Myocyte (in vitro differentiated cells): Measurements from ENCODE around the gene EZH1. TPM values are rescaled to one million over a fixed set of nuclear protein-coding genes. Genes with fewer than 3 reads are reported as not detected.
A peak's percentile ranks its signal among the peaks of the same experiment; 100 is the strongest.

ENCODE experiments used
- DNase-seq: peaks from one replicate; pipeline ENCODE4 v3.0.0-alpha.2; 2012; ENCODE audit warnings: low read depth
- total RNA-seq: library from RNA; depleted of rRNA; stranded (reverse); fragments of >200 nt; gene quantifications from 2 replicates; pipeline ENCODE4 v1.2.3, GENCODE V29; 2014

The EZH1 gene
- total RNA-seq, 1 donor from 2014 or later, result 24.6 TPM

DNA sequence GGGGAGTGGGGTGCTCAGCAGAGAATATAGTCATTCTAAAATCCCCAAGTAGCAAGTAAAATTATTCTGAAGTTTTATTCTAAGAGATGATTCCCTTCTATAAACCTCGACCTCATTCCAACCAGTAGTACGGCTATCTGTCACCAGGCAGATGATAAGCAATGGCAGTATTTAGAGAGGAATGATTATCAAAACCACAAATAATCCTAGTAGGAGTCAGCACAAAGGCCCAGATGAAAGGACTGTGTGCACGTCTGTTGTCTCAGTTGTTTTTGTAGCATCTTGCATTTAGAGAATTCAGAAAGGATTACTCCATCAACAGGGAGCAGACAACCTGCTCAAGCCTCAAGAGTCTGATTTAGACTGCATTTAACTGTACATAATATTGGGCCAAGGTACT lies 21.2 kb downstream of the EZH1 start:
- no peak for DNase-seq

DNA sequence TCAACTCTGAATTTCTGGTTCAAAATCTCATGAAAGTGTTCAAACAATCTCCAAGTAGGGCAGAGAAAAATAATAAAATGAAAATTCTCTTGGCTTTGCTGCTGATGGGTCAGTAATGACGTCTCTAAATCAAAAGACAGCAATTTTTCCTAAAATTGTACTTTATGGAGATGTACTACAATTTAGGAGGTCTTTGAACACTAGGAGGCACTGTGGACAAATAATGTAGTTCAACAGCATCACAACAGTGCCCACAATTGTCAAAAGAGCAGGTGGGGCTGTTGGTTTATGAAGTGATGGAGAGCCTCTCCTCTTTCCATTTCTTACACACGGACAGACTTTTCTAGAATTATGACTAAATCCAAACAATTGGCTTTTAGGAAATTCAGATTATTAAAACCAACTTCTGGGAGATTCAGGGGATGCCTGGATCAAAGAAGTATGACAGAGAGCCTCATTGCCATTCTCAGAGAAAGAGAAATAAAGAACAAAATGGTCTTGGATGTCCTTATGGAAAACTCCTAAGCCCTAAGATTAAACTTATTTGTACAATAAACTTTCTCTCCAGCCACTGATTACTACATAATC lies 23.8 kb downstream of the EZH1 start:
- peak; percentile 80 for DNase-seq

DNA sequence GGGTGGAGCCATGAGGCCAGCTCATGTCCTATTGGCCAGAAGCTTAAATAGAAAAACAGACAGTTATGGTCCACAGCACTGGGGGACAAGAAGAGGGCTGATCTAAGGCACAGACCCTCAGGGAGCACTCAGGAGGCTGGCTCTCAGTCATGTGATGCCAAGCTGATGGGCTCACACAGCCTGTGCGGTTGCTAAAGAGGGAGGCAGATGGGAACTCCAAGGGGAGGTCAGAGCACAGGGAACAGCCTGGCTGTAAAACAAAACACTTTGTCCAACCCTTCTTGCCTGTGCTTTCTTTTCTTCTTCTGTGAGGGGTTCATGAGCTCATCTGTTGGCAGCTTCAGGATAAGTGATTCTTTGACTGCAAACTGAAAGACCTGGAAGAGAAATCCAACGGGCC lies 35.3 kb downstream of the EZH1 start:
- no peak for DNase-seq

DNA sequence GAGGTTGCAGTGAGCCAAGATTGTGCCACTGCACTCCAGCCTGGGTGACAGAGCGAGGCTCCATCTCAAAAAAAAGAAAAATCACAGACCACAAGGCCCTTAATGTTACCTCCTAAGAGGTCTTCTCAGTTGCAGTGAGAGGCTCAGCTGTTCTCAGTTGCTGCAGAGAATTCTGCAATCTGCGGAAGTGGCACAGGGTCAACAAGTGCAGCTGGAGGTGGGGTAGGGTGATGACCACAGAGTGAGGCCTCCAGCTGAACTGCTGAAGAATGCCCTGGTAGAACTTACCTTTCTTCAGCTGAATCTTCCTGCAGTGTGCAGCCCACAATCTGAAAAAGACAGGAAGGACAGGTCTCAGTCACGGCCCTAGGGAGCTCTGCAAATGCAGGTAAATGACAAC lies 36.3 kb downstream of the EZH1 start:
- peak; percentile 15 for DNase-seq

DNA sequence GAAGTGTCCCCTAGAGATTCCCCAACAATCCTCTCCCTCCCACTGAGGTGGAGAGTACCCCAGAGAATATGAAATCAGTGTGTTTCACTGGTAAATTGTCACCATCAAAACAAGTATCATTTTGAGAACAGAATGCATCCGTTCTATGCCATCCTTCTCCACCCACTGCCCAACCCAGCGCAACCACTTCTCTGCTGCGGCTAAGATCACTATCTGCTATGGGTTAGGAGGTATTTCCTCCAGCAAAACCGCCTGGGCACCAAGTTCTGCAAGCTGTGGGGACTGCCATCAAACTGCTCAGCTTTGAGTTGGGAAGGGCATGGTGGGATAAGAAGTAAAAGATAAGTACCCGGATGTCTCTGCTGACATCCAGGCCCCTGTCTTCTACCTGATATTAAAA lies 38.1 kb downstream of the EZH1 start:
- no peak for DNase-seq

DNA sequence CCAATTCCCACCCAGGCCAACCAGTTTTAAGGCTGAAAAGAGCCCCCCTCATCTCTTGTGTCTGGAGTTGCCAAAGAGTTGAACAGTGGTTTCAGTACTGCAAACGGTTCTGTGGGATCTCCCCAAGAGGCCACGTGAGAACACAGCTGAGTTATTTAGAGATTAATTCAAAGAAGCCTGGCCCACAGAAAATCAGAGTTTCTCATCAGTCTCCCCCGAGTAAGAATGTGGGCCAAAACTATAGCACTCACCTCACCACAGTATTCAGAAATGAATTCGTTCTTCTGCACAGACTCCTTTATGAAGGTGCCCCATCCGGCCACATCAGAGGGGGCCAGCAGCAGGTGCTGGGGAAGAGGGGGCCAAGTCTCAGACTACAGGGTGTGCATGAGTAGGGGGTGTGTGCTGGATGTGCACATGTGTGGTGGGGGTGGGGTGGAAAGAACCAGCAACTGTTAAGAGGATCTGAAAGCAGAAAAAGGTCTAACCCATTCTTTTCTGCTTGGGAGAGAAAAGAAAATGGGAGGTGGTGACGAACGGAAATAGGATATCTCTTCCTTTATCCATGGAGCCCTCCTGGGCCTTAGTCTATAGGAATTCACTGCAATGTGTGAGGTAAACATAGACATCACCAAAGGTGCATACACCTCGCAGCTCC lies 39.9 kb downstream of the EZH1 start:
- DNase-seq, result no peak

DNA sequence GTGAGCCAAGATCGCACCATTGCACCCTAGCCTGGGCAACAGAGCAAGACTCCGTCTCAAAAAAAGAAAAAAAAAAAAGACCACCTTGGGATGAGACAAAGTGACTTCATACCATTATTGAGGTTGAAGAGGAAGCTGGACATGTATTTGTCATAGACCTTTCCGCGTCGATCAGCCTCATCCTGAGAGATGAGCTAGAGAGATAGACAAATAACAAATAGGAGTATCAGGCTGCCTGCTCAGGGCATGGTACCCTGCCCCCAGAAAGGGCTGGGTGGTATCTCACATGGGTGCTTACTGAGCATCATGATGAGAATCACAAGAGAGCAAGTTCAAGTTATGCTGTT lies 40.4 kb downstream of the EZH1 start:
- DNase-seq, result no peak

DNA sequence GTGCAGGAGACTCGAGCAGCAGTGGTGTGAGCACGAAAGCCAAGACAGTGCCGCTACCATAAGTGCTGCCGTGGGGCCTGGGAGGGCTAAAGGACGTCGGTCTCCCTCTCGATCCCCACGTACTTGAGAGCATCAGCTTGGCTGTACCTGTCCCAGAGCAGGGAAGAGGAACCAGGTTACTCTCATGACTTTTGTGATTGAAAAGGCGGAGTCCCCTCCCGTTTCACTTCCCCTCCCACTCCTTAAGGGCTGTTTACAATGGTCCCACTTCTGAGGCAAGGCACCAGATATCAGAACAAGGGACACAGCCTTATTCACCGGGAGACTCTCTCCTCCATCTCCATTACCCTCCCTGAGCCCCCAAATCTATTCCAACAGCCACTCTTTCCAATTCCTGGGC lies 42.4 kb downstream of the EZH1 start:
- no peak for DNase-seq

DNA sequence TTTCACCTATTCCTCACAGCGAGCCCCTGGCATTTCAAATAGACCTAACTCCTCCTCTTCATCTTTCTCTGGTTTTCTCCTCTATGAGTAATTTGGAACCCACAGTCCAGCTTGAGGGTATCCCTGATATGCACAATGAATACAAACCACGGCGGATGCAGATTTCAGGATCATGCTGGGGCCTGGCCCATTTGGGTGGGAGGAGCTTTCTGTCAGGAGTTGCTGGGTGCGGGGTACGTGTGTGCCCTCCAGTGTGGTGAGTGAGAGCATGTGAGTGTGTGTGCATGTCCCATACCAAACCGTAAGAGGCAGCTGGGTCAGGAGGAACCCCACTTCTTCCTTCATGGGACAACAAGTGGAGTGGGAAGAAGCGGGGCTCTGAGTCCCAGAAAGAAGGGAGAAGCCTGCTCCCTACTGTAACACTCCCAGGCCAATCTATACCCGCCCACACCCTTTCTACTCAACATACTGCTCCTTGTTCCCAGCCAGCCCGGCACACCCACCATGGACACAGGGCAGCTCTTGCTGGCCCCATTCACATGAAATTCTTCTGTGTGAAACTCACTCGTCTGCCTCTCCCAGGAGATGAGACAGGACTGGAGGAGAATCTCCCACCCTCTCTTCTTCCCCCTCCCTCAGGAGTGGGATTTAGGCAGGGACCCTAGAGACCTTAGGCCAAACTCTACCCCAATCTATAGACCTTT lies 44.1 kb downstream of the EZH1 start:
- no peak for DNase-seq

DNA sequence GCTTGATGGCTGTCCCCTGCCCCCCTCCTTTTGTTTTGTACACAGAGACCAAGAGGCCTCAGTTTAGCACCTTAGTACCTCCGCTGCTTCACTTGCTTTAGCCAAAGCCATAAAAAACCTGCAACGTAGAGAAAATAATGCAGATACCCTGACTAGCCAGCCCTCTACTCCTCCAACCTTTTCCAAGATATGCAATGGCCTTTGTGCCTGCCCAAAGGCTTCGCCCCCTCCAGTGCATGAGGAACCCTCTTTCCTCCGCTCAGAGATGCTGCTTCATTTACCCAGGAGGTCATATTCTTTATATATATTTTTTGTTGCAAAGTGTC lies 45.5 kb downstream of the EZH1 start:
- no peak for DNase-seq

DNA sequence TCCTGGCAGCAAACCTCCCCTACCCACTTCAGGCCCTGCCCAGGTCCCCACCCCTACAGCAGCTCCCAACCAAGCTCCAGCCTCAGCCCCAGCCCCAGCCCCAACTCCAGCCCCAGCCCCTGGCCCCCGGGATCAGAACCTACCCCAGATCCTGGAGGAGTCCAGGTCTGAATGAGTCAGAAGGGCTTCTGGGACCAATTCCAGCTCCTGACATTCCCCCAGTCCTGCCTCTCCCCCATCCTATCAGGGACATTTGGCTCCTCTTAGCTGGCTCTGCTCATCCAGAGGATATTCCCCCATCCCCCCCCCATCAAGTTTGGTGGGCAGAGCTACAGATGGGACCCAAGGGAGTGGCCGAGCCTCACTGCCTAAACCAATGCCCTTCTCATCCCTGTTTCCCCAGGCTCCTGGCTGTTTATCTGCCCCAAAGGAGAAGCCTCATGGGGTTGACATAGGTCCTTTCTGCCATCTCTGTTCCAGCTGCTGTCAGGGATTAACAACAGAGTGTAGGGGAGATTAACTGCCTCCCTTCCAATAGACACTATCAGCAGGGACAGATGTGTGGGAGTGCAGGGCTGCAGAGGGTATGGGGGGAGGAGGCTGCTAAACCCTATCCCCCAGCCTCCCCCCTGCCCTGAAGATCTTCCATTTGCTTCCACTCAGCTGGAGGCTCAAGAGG lies 46.0 kb downstream of the EZH1 start:
- peak; percentile 47 for DNase-seq

DNA sequence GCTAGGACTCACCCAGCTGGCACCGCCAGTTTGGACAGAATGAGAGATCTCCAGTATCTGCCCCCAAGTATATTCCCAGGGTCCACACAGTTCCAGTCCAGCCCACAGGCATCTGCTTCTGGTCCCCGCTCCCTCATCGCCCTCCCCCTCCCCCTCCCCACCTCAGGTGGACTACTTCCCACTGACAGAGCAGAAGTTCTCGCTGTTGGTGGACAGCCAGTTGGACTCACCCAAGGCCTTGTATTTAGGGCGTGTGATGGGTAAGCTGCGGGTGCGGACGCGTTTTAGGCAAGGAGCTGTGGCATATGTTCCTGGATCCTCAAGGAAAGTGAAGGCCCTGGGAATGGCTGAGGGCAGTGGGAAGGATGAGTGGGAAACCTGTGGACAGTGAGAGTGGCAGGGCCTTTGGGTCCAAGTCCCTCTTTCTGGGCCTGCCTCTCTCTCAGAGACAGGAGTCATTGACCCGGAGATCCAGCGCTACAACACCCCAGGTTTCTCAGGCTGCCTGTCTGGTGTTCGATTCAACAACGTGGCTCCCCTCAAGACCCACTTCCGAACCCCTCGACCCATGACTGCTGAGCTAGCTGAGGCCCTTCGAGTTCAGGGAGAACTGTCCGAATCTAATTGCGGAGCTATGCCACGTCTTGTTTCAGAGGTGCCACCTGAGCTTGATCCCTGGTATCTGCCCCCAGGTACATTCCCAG lies 47.6 kb downstream of the EZH1 start:
- no peak for DNase-seq

DNA sequence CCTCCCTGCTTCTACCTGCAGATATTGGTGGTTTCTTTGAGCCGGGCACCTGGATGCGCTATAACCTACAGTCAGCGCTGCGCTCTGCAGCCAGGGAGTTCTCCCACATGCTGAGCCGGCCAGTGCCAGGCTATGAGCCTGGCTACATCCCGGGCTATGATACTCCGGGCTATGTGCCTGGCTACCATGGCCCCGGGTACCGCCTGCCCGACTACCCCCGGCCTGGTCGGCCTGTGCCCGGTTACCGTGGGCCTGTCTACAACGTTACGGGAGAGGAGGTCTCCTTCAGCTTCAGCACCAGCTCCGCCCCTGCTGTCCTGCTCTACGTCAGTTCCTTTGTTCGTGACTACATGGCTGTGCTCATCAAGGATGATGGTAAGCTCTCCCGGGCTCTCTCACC lies 49.3 kb downstream of the EZH1 start:
- no peak for DNase-seq

DNA sequence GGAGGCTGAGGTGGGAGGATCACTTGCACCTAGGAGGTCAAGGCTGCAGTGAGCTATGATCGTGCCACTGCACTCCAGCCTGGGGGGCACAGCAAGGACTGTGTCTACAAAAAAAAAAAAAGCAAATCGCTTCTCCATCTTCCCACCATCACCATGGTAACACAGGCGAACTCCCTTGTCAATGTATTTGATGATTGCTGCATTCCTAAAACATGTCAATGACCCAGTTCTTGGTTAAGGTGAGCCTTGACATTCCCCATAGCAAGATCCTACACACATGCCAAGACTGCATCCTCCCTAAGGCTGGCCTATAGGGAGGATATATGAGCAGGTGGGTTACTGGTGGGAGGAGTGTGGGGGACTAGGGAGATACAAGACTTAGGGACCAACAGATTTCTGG lies 50.3 kb downstream of the EZH1 start:
- DNase-seq, result no peak

DNA sequence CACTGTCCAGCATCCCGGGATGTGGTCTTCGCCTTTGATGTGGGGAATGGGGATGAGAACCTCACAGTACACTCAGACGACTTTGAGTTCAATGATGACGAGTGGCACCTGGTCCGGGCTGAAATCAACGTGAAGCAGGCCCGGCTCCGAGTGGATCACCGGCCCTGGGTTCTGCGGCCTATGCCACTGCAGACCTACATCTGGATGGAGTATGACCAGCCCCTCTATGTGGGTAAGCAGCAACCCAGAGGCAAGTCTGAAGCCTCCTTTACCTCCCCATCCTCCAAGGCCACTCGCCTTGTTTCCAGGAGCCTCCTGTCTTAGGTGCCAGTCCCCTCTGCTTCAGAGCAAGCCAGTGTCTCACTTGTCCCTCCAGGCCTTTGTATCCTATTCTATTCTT lies 52.4 kb downstream of the EZH1 start:
- DNase-seq, result no peak

DNA sequence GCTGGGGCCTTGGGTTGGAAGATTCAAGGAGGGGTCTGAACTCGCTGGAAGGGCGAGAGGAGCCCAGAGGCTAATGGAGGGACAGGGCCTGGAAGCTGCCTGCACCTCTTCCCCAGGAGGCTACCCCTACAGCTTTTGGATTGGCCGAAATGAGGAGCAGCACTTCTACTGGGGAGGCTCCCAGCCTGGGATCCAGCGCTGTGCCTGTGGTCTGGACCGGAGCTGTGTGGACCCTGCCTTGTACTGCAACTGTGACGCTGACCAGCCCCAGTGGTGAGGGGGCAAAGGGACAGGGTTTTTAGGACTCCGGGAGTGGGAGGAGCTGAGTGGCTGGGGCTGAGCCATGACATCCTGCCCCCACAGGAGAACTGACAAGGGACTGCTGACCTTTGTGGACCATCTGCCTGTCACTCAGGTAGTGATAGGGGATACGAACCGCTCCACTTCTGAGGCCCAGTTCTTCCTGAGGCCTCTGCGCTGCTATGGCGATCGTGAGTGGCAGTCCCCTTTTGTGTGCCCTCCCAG lies 53.8 kb downstream of the EZH1 start:
- DNase-seq, result no peak

DNA sequence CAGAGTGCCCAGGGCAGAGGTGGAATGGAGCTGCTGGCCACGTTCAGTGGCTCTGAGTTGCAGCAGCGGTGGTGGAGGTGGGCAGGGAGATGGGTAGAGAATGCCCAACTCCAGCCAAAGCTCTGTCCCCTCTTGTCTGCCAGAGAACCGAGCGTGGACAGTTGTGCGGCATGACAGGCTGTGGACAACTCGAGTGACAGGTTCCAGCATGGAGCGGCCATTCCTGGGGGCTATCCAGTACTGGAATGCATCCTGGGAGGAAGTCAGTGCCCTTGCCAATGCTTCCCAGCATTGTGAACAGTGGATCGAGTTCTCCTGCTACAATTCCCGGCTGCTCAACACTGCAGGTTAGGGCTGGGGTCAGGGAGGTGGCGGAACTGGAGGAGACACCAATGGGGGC lies 54.2 kb downstream of the EZH1 start:
- no peak for DNase-seq

DNA sequence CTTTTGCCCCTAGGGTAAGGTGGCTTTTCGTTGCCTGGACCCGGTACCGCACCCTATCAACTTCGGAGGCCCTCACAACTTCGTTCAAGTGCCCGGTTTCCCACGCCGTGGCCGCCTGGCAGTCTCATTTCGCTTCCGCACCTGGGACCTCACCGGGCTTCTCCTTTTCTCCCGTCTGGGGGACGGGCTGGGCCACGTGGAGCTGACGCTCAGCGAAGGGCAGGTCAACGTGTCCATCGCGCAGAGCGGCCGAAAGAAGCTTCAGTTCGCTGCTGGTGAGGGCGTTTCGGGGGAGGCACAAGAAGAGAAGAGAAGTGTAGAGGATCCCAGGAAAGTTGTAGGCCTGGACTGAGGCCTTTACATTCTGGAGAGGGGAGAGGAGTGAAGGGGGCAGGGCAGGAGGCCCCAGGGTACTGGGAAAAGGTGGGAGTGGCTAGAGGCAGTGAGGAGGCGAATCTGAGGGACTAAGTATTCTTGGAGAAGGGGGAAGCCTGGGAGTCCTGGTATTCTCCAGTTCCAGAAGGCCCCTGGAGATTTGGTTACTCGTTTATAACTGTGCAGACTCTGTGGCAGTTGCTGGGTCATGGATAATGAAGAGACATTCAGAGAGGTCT lies 57.0 kb downstream of the EZH1 start:
- no peak for DNase-seq

DNA sequence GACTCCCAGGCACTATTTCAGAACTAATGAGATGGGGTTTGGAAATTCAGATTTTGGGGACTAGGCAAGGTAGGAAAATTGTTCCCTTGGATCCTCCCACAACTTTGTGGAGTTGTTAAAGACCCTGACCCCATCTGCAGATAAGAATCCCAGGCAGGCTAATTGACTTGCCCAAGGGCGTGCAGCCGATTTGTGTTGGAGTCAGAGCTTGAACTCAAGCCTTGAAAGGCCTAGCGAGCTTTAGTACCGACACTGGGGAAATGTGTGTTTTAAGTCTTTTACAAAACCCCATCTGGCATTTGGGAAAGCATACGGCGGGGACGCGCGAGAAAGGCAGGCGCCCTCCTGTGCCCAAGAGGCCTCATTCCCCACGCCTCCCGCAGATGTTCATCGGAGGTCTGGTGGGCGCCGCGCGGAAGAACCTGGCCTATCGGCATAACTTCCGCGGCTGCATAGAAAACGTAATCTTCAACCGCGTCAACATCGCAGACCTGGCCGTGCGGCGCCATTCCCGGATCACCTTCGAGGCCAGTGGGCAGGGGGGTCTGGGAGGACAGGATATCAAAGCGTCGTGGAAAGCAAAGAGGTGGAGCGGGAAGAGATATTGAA lies 58.2 kb downstream of the EZH1 start:
- no peak for DNase-seq

DNA sequence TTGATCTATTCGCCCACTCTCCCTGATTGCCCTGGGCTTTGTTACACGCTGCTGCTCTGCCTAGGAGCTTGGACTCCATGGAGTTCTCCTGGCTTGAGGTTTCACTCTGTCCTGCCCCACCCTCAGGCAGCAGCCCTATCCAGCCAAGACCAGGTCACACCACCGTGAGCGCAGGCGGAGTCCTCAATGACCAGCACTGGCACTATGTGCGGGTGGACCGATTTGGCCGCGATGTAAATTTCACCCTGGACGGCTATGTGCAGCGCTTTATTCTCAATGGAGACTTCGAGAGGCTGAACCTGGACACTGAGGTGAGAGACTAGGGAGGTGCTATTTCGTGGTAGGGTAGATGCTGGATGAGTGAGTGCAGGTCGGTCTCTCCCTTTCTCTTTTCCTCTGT lies 59.0 kb downstream of the EZH1 start:
- no peak for DNase-seq
